ENCODE data around the gene SRP72. TPM values are rescaled to one million over a fixed set of nuclear protein-coding genes. Genes with fewer than 3 reads are reported as not detected.

Gene SRP72
- polyA plus RNA-seq, 2 of the 4 experiments (the other 2 are of a cell fraction), result 70.1 to 135 TPM

DNA sequence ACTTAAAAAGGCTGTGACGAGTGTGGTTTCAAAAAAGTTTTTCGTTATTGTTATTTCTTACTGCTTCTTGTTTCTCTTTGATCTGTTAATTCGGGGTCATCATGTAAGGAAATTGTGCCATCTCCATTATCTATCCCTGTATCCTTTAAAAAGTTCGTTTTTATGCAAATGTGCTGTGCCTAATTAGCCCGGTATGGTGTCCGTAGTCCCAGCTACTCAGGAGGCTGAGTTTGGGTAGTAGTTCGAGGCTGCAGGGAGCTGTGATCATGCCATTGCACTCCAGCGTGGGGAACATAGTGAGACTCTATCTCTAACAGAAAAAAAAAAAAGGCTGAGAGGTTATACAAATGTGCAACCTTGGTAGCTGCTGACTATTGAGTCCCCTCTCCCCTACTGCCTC, 83.2 kb downstream of the SRP72 start (continued):
- TF ChIP-seq, protein P1, sequence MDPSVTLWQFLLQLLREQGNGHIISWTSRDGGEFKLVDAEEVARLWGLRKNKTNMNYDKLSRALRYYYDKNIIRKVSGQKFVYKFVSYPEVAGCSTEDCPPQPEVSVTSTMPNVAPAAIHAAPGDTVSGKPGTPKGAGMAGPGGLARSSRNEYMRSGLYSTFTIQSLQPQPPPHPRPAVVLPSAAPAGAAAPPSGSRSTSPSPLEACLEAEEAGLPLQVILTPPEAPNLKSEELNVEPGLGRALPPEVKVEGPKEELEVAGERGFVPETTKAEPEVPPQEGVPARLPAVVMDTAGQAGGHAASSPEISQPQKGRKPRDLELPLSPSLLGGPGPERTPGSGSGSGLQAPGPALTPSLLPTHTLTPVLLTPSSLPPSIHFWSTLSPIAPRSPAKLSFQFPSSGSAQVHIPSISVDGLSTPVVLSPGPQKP (IDR thresholded peaks at IDR 0.05; ENCODE audit: low read depth, low read length), result no peak
- no peak for TF ChIP-seq ESRRA (IDR thresholded peaks at IDR 0.05; ENCODE audit: borderline replicate concordance, low read length)

DNA sequence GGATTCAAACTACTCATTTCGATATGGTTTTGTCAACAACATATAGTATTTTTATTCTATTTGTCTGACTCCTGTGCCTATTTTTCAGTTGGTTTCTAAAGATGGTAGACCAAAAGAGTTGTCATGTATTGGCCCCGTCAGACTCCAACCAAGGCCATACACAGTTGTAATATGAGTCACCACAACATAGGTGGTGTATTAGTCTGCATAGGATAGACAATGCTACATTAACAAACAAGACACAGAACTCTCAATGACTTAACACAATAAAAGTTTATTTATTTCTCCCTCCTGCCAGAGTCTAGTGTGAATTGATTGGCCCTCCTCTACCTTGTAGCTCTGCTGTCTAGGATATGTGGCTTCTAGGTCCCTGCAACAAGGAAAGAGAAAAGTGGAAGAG, 84.1 kb downstream of the SRP72 start:
- no peak for TF ChIP-seq RFX5 (IDR thresholded peaks at IDR 0.05)
- no peak for TF ChIP-seq GATA3 (IDR thresholded peaks at IDR 0.05; ENCODE audit: borderline replicate concordance)
- no peak for TF ChIP-seq ZFP36 (IDR thresholded peaks at IDR 0.05; ENCODE audit: borderline replicate concordance, partially characterized antibody)
- TF ChIP-seq, protein P2, sequence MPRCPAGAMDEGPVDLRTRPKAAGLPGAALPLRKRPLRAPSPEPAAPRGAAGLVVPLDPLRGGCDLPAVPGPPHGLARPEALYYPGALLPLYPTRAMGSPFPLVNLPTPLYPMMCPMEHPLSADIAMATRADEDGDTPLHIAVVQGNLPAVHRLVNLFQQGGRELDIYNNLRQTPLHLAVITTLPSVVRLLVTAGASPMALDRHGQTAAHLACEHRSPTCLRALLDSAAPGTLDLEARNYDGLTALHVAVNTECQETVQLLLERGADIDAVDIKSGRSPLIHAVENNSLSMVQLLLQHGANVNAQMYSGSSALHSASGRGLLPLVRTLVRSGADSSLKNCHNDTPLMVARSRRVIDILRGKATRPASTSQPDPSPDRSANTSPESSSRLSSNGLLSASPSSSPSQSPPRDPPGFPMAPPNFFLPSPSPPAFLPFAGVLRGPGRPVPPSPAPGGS (IDR thresholded peaks at IDR 0.05), result no peak
- TF ChIP-seq RCOR1 (IDR thresholded peaks at IDR 0.05; ENCODE audit: low read depth, low read length), result no peak
- TF ChIP-seq HDAC2 (IDR thresholded peaks at IDR 0.05), result no peak
- Histone ChIP-seq H3K9me3 (no peaks in the 10 kb centered on the region), H3K4me1 (no peaks in the 10 kb centered on the region), H3K4me2 (no peak overlapping the region), H3K4me3 (no peak overlapping the region), H3K27ac (no peak overlapping the region)
- FAIRE-seq, result no peak
- ChIA-PET CTCF (interaction anchor here (0.5 kb wide), 1 partner anchor 12 kb away, joined by 3 read pairs; no protein-coding TSS in a partner anchor), POLR2A (no interaction called here)
- no peak for ATAC-seq
- DNase-seq (ENCODE audit: low read depth in 1 of 2, low spot score in 1 of 2), result no peak
- 44% methylated on average over 2 of the region's 2 CpGs for WGBS (ENCODE audit: missing lambda C conversion rate)

DNA sequence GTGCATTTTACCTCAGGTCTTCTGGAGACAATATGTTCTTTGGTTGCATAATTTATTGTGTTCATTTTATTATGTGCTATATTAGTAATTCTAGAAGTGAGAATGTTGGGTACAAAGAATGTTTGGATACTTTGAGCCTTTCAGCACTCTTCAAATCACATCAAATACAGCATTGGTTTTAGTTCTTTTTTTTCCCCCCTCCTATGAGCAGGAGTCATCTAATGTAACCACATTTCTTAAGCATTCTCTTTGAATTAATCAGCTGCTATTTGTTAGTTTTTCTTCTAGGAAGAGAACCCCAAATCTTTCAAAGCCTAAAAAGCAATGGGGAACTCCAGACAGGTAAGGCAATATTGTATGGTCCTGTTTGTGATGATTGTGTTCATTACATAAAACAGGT, 84.9 kb downstream of the SRP72 start:
- Histone ChIP-seq H3K4me2 (no peak overlapping the region), H3K9me3 (no peaks in the 10 kb centered on the region), H3K4me1 (no peaks in the 10 kb centered on the region), H3K4me3 (no peak overlapping the region), H3K27ac (no peak overlapping the region)
- no peak for ATAC-seq
- ChIA-PET POLR2A (no interaction called here), CTCF (interaction anchor here (1.9 kb wide), 1 partner anchor 8 kb away, joined by 8 read pairs; no protein-coding TSS in a partner anchor)
- DNase-seq (ENCODE audit: low read depth in 1 of 2, low spot score in 1 of 2), result no peak
- FAIRE-seq, result no peak
- TF ChIP-seq RCOR1 (IDR thresholded peaks at IDR 0.05; ENCODE audit: low read depth, low read length), result no peak
- no peak for TF ChIP-seq TFCP2L1 (CRISPR knock-in tag; IDR thresholded peaks at IDR 0.05)
- no peak for TF ChIP-seq TP53 (CRISPR knock-in tag; IDR thresholded peaks at IDR 0.05)
- no peak for TF ChIP-seq RFX5 (IDR thresholded peaks at IDR 0.05)
- TF ChIP-seq CEBPB (IDR thresholded peaks at IDR 0.05), result no peak
- TF ChIP-seq KDM1A (IDR thresholded peaks at IDR 0.05; ENCODE audit: low read depth), result no peak
- no peak for TF ChIP-seq GATA3 (IDR thresholded peaks at IDR 0.05; ENCODE audit: borderline replicate concordance)
- TF ChIP-seq, protein P2 (IDR thresholded peaks at IDR 0.05), result no peak
- TF ChIP-seq, protein P3, sequence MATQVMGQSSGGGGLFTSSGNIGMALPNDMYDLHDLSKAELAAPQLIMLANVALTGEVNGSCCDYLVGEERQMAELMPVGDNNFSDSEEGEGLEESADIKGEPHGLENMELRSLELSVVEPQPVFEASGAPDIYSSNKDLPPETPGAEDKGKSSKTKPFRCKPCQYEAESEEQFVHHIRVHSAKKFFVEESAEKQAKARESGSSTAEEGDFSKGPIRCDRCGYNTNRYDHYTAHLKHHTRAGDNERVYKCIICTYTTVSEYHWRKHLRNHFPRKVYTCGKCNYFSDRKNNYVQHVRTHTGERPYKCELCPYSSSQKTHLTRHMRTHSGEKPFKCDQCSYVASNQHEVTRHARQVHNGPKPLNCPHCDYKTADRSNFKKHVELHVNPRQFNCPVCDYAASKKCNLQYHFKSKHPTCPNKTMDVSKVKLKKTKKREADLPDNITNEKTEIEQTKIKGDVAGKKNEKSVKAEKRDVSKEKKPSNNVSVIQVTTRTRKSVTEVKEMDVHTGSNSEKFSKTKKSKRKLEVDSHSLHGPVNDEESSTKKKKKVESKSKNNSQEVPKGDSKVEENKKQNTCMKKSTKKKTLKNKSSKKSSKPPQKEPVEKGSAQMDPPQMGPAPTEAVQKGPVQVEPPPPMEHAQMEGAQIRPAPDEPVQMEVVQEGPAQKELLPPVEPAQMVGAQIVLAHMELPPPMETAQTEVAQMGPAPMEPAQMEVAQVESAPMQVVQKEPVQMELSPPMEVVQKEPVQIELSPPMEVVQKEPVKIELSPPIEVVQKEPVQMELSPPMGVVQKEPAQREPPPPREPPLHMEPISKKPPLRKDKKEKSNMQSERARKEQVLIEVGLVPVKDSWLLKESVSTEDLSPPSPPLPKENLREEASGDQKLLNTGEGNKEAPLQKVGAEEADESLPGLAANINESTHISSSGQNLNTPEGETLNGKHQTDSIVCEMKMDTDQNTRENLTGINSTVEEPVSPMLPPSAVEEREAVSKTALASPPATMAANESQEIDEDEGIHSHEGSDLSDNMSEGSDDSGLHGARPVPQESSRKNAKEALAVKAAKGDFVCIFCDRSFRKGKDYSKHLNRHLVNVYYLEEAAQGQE (IDR thresholded peaks at IDR 0.05), result no peak
- TF ChIP-seq SMC3 (IDR thresholded peaks at IDR 0.05), result no peak
- TF ChIP-seq POLR2A (IDR thresholded peaks at IDR 0.05; ENCODE audit: low read length), result no peak
- TF ChIP-seq CBX2 (IDR thresholded peaks at IDR 0.05; ENCODE audit: borderline replicate concordance, low read depth), result no peak
- no peak for TF ChIP-seq ZC3H11A (IDR thresholded peaks at IDR 0.05)

Other genes starting within 250 kb of the SRP72 start
- 11.1 and 12.2 TPM in 2 replicates for gene AASDH, start 80.1 kb upstream of the SRP72 start, polyA plus RNA-seq (2011; rRNA removed)
- gene AASDH, start 80.1 kb upstream of the SRP72 start, polyA plus RNA-seq (2017; fragmentation: RNase III; extraction: RNeasy Plus Mini Kit Qiagen cat#74134 plus additional on column Dnase treatment), result 4.6 to 4.8 TPM (median 4.7 TPM) in 3 replicates
- gene PPAT, start 32.0 kb upstream of the SRP72 start, polyA plus RNA-seq (2011; rRNA removed), result 25.4 and 26.7 TPM in 2 replicates
- 22.2 to 23.6 TPM (median 22.8 TPM) in 3 replicates for gene PPAT, start 32.0 kb upstream of the SRP72 start, polyA plus RNA-seq (2017; fragmentation: RNase III; extraction: RNeasy Plus Mini Kit Qiagen cat#74134 plus additional on column Dnase treatment)
- gene PAICS, start 31.4 kb upstream of the SRP72 start, polyA plus RNA-seq (2011; rRNA removed), result 185 and 227 TPM in 2 replicates
- 154 to 167 TPM (median 156 TPM) in 3 replicates for gene PAICS, start 31.4 kb upstream of the SRP72 start, polyA plus RNA-seq (2017; fragmentation: RNase III; extraction: RNeasy Plus Mini Kit Qiagen cat#74134 plus additional on column Dnase treatment)
- 0.08 and 0.09 TPM in 2 replicates for gene ARL9, start 38.2 kb downstream of the SRP72 start, polyA plus RNA-seq (2011; rRNA removed)
- not detected in 3 replicates for gene ARL9, start 38.2 kb downstream of the SRP72 start, polyA plus RNA-seq (2017; fragmentation: RNase III; extraction: RNeasy Plus Mini Kit Qiagen cat#74134 plus additional on column Dnase treatment)
- gene HOPX, start 213.7 kb downstream of the SRP72 start, polyA plus RNA-seq (2011; rRNA removed), result not detected in 2 replicates
- not detected in 3 replicates for gene HOPX, start 213.7 kb downstream of the SRP72 start, polyA plus RNA-seq (2017; fragmentation: RNase III; extraction: RNeasy Plus Mini Kit Qiagen cat#74134 plus additional on column Dnase treatment)

Measured in A549 (cell line).